Colonic mucosa (tissue), 4 donors: ENCODE results near the gene TSGA10. TPM values are rescaled to one million over a fixed set of nuclear protein-coding genes. Genes with fewer than 3 reads are reported as not detected.

ENCODE experiments used
- DNase-seq: peaks from one replicate; pipeline ENCODE4 v3.0.0-alpha.2; 2020
- H3K27ac ChIP-seq: fragments of 200-600 bp; one replicate; pipeline ENCODE4 v1.8.0; 2021
- H3K27me3 ChIP-seq: fragments of 200-600 bp; one replicate; pipeline ENCODE4 v1.8.0; 2021
- H3K36me3 ChIP-seq: fragments of 200-600 bp; one replicate; pipeline ENCODE4 v1.8.0; 2021
- H3K4me1 ChIP-seq: fragments of 200-600 bp; one replicate; pipeline ENCODE4 v1.8.0; 2021; ENCODE audit warnings: mild to moderate bottlenecking
- H3K4me3 ChIP-seq: fragments of 200-600 bp; one replicate; pipeline ENCODE4 v1.8.0; 2021
- H3K9ac ChIP-seq, 2 donors: one replicate each; pipeline ENCODE4 v1.7.0; 2013; ENCODE audit warnings: control low read depth in 2 of 2, low read depth in 2 of 2, low read length in 2 of 2
- H3K9me3 ChIP-seq: fragments of 200-600 bp; one replicate; pipeline ENCODE4 v1.8.0; 2021
- intact Hi-C: fragments of 100-400 bp; cut with DNase I; formaldehyde crosslinking; loops from one replicate; pipeline ENCODE4 v1.14.1; 2022
- total RNA-seq, 2 donors: library from RNA; stranded (reverse); fragmentation: NEBNext Ultra II Directional in 1 of 2; extraction: Animal tissue kit (Norgen Biotek cat#: 25700) in 1 of 2; gene quantifications; one replicate each; pipeline ENCODE4 v1.2.1, GENCODE V29; 2021
- TF ChIP-seq, protein P1 (sequence below): fragments of 200-600 bp; IDR thresholded peaks from one replicate; pipeline ENCODE4 v1.8.0; 2022; ENCODE audit warnings: antibody characterized with exemption, mild to moderate bottlenecking
- donor health status: healthy.
- donor health status: DM: no; HTN: no; CAD: no.
- donor health status: DM: no; HTN: no; CAD: no.

The TSGA10 gene
- total RNA-seq, 2 donors from 2014 or later, result 6.1 to 6.6 TPM

DNA sequence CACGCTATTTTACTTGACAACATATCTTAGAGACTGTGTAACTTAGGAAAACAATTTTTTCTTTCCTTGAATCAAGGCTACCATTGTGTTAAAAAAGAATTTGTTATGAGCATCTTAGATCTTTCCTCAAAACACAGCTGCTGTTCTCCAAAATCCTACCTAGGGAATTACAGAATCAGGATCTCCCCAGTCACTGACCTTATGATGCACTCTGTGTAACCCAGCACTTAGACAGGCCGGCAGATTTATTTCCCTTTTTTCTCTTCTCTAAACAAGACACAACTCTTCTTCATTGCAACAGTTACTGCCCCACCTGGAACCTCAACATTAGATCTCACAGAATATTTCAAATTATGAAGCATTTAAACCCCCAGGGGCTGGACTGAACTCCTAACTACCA lies 26.8 kb downstream of the TSGA10 start:
- Histone ChIP-seq H3K27me3 (no peaks in the 10 kb centered on the region), H3K9ac (no peak overlapping the region), H3K4me3 (no peak overlapping the region), H3K36me3 (no peaks in the 10 kb centered on the region), H3K4me1 (no peaks in the 10 kb centered on the region), H3K27ac (no peak overlapping the region), H3K9me3 (no peaks in the 10 kb centered on the region)
- no peak for DNase-seq
- TF ChIP-seq, protein P1, sequence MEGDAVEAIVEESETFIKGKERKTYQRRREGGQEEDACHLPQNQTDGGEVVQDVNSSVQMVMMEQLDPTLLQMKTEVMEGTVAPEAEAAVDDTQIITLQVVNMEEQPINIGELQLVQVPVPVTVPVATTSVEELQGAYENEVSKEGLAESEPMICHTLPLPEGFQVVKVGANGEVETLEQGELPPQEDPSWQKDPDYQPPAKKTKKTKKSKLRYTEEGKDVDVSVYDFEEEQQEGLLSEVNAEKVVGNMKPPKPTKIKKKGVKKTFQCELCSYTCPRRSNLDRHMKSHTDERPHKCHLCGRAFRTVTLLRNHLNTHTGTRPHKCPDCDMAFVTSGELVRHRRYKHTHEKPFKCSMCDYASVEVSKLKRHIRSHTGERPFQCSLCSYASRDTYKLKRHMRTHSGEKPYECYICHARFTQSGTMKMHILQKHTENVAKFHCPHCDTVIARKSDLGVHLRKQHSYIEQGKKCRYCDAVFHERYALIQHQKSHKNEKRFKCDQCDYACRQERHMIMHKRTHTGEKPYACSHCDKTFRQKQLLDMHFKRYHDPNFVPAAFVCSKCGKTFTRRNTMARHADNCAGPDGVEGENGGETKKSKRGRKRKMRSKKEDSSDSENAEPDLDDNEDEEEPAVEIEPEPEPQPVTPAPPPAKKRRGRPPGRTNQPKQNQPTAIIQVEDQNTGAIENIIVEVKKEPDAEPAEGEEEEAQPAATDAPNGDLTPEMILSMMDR, result no peak
- intact Hi-C loops, result no loop called here

DNA sequence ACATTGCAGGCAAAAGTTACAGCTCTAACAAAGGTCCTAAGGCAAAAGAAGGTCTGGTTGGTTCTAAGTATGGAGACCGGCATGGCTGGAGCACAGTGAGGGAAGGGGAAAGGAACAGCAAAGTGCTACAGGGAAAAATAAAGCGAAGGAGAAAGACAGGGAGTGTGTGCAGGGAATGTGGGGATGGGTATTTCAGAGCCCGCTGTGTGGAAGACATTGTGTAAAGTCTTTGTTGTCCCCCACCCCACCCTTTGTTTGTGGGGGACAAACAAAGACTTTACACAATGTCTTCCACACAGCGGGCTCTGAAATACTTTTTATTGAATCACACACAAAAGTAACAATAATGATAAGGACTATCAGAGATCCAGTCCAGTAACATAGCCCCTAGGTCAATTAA lies 42.1 kb downstream of the TSGA10 start:
- Histone ChIP-seq H3K4me3 (no peak overlapping the region), H3K9me3 (no peaks in the 10 kb centered on the region), H3K27me3 (no peaks in the 10 kb centered on the region), H3K27ac (no peak overlapping the region), H3K4me1 (no peaks in the 10 kb centered on the region), H3K9ac (no peak overlapping the region), H3K36me3 (no peaks in the 10 kb centered on the region)
- intact Hi-C loops, result no loop called here
- no peak for DNase-seq
- TF ChIP-seq, protein P1, result no peak

DNA sequence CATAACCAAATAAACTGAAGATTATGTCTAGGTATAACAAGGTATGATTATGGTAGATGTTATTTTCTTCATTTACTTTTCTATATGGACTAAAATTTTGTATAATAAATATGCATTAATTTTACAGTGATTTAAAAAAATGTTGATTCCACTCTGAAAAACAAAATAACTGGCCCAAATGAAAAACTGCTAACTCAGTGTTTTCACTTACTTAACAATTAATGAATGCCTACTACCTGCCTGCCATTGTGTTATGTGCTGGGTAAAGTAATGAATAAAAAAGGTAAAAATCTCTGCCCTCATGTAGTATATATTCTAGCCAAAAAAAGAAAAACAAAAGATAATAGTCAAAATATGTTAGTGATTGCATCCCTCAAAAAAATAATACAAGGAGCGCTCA lies 42.8 kb downstream of the TSGA10 start:
- no peaks in the 10 kb centered on the region for H3K36me3 ChIP-seq
- TF ChIP-seq, protein P1, result no peak
- H3K4me1 ChIP-seq, result no peaks in the 10 kb centered on the region
- no peak for DNase-seq
- no peak overlapping the region for H3K4me3 ChIP-seq
- H3K9me3 ChIP-seq, result no peaks in the 10 kb centered on the region
- intact Hi-C loops, result no loop called here
- no peak overlapping the region for H3K27ac ChIP-seq
- H3K9ac ChIP-seq, result no peak overlapping the region
- no peaks in the 10 kb centered on the region for H3K27me3 ChIP-seq

DNA sequence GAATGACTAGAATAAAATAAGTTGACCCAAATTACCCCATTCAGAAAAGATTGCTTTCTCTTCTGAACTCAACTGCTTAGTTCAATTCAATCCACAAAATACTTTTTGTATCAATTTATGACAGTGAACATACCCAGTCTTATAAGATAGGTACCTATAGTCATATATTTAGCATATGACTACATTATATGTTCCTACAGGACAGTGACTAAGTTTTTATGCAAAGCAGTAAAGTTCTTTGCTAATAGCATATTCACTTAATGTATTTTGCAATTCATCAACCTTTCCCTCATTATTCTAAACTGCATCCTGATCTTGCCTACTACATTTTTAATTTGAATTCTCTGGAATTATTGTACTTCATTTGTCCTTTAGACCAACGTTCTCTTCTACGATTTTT lies 43.5 kb downstream of the TSGA10 start:
- Histone ChIP-seq H3K4me1 (no peaks in the 10 kb centered on the region), H3K36me3 (no peaks in the 10 kb centered on the region)

DNA sequence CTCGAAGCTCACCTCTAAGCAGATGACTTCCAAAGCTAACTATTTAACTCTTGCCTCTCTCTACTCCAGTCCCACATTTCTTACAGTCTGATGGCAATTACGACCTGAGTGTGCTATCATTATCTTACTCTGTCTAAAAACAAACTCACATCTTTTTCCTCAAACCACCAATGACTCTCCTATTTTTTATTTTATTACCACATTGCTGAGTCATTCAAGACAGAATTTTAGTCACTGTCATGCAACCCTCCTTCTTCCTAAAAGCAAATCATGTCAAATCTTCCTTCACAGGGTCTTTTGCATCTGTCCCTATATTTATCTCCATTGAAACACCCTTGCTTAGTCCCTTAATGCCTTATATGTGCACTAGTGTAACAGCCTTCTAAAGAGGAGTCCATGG lies 47.8 kb downstream of the TSGA10 start:
- intact Hi-C loops, result no loop called here
- Histone ChIP-seq H3K9me3 (no peaks in the 10 kb centered on the region), H3K27ac (no peak overlapping the region), H3K9ac (no peak overlapping the region), H3K4me3 (no peak overlapping the region), H3K27me3 (no peaks in the 10 kb centered on the region), H3K4me1 (no peaks in the 10 kb centered on the region), H3K36me3 (no peaks in the 10 kb centered on the region)
- TF ChIP-seq, protein P1, result no peak
- DNase-seq, result no peak

More for the DNA sequence above, 43.5 kb downstream of the TSGA10 start:
- no peak overlapping the region for H3K27ac ChIP-seq
- H3K9me3 ChIP-seq, result no peaks in the 10 kb centered on the region
- H3K9ac ChIP-seq, result no peak overlapping the region
- no peaks in the 10 kb centered on the region for H3K27me3 ChIP-seq
- intact Hi-C loops, result no loop called here
- TF ChIP-seq, protein P1, result no peak
- DNase-seq, result no peak
- H3K4me3 ChIP-seq, result no peak overlapping the region

DNA sequence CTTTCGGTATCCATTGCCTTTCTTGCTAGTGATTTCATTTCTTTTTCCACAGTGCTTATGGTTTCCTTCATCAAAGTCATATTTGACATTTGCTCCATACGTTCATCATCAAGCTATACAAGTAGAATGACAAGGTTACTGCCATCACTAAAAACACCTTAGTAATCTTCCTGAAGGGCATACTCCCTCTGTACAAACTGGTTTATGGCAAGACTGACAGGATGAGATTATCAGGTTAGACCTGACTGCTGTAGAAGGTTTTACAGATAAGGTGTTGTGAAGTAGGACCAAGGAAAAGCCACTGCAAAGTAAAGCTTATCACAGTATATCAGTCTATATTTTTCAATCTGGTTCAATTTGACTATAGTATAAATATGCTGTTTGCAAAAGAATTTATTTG lies 50.7 kb downstream of the TSGA10 start:
- H3K36me3 ChIP-seq, result no peaks in the 10 kb centered on the region
- H3K27me3 ChIP-seq, result no peaks in the 10 kb centered on the region
- DNase-seq, result no peak
- H3K4me3 ChIP-seq, result no peak overlapping the region
- no peak overlapping the region for H3K27ac ChIP-seq
- no peaks in the 10 kb centered on the region for H3K9me3 ChIP-seq
- H3K9ac ChIP-seq, result no peak overlapping the region
- intact Hi-C loops, result no loop called here
- TF ChIP-seq, protein P1, result no peak
- H3K4me1 ChIP-seq, result no peaks in the 10 kb centered on the region
